GM19452 (cell line): ENCODE measurements around the gene ZFP28.

Experiments used
- ATAC-seq: cut with Tn5 transposase; IDR thresholded peaks from one replicate; pipeline ENCODE4 v1.9.1; 2021; ENCODE audit not compliant: unreplicated experiment

Gene ZFP28

GRCh38 chr19:56595548-56595899 is 56.8 kb downstream of the ZFP28 start:
- peak; percentile 15 for ATAC-seq

- ATAC-seq, result no peak
Measured at GRCh38 chr19:56596676-56597075, 57.9 kb downstream of the ZFP28 start.

GRCh38 chr19:56597696-56598095 is 58.9 kb downstream of the ZFP28 start:
- no peak for ATAC-seq

GRCh38 chr19:56601375-56601774 is 62.6 kb downstream of the ZFP28 start:
- no peak for ATAC-seq

- ATAC-seq, result no peak
Measured at GRCh38 chr19:56603829-56604228, 65.1 kb downstream of the ZFP28 start.
